ENCODE measurements around the gene SLC25A51.

GRCh38 chr9:37944671-37945481 lies 40.9 kb upstream of the SLC25A51 start:
- no peak for TF ChIP-seq CTCF (IDR thresholded peaks at IDR 0.05)
- no peak for TF ChIP-seq POLR2A (IDR thresholded peaks at IDR 0.05)
- TF ChIP-seq POLR2AphosphoS5 (IDR thresholded peaks at IDR 0.05) = no peak
- no peak for TF ChIP-seq EP300 (IDR thresholded peaks at IDR 0.05)
